Skeletal muscle satellite cell (primary cell): ENCODE measurements around the gene RAD54L.
"Not testable (repeated sequence)": the region's sequence is repeated elsewhere in the genome, so short reads cannot be mapped to it uniquely, and the experiment has no call there.

Experiments
- H3K27me3 ChIP-seq: 2 replicates; pipeline ENCODE4 v1.7.0; 2013; ENCODE audit warnings: low read length; ENCODE audit not compliant: control insufficient read depth, insufficient read depth
- H3K36me3 ChIP-seq: 2 replicates; pipeline ENCODE4 v1.7.0; 2013; ENCODE audit warnings: mild to moderate bottlenecking, control low read depth, low read length; ENCODE audit not compliant: insufficient read depth
- H3K4me1 ChIP-seq: 2 replicates; pipeline ENCODE4 v1.7.0; 2013; ENCODE audit warnings: low read length; ENCODE audit not compliant: control insufficient read depth, insufficient read depth
- H3K4me2 ChIP-seq: 2 replicates; pipeline ENCODE4 v1.7.0; 2013; ENCODE audit warnings: mild to moderate bottlenecking, low read length
- H3K4me3 ChIP-seq: 2 replicates; pipeline ENCODE4 v1.7.0; 2013; ENCODE audit warnings: low read length
- H3K9ac ChIP-seq: 2 replicates; pipeline ENCODE4 v1.7.0; 2013; ENCODE audit warnings: mild to moderate bottlenecking, low read depth, low read length, moderate library complexity
- H3K9me3 ChIP-seq: replicated peaks from 2 replicates; pipeline ENCODE4 v1.7.0; 2013; ENCODE audit warnings: mild to moderate bottlenecking, control low read depth, low read length

The RAD54L gene

DNA sequence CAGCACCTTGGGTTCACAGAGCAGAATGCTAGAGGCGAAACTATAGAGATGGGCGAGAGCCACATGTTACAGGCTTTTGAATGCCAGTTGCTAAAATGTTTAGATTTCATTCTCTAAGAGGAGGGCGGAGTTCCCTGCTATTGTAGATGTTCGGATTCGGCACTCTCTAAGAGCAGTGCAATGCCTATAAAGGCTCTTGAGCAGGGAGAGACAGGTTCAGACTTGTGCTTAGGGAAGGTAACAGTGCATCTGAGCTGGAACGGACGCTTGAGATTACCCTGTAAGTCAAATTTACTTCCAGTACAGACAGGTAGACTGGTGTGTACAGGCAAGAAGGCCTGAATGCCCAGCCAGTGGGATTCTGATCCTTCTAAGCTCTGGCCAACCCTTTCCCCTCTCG lies 29.1 kb upstream of the RAD54L start:
- no peak overlapping the region for H3K4me2 ChIP-seq
- no peaks in the 10 kb centered on the region for H3K9me3 ChIP-seq
- H3K4me3 ChIP-seq: no peak overlapping the region
- H3K36me3 ChIP-seq: peaks cover 6% of the 10 kb centered on the region
- no peak overlapping the region for H3K9ac ChIP-seq
- no peaks in the 10 kb centered on the region for H3K4me1 ChIP-seq
- no peaks in the 10 kb centered on the region for H3K27me3 ChIP-seq

DNA sequence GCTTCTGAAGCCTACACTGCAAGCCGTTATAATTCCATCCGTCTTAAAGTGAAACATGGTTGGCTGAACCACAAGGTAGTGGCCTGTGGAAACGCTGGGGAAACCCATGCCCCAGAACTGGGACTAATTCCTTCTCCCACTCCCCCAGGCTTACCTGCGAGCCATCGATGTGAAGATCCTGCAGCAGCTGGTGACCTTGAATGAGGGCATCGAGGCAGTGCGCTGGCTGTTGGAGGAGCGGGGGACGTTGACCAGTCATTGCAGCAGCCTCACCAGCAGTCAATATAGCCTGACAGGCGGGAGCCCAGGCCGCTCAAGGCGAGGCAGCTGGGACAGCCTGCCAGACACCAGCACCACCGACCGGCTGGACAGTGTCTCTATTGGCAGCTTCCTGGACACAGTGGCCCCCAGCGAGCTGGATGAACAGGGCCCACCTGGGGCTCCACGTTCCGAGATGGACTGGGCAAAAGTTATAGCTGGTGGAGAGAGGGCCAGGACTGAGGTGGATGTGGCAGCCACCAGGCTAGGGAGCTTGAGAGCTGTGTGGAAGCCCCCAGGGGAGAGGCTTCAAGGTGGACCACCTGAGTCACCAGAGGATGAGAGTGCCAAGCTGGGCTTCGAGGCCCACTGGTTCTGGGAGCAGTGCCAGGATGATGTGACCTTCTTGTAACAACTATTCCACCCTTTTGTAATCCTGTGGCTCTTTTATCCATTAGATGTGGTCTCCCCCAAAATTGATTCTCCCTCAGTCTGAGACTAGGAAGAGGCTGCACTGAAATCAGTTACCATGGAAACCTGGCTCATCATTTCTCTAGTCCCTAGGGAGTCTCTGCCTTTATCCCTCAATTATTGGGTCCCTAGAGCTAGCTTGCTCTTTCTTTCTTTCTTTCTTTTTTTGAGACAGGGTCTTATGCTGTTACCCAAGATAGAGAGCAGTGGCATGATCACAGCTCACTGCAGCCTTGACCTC lies 27.7 kb upstream of the RAD54L start:
- H3K36me3 ChIP-seq: peaks cover 6% of the 10 kb centered on the region
- peaks cover 3% of the 10 kb centered on the region for H3K4me1 ChIP-seq
- H3K9me3 ChIP-seq: no peaks in the 10 kb centered on the region
- H3K4me2 ChIP-seq: no peak overlapping the region
- no peak overlapping the region for H3K9ac ChIP-seq
- no peaks in the 10 kb centered on the region for H3K27me3 ChIP-seq
- no peak overlapping the region for H3K4me3 ChIP-seq

GRCh38 chr1:46220808-46221207 lies 26.8 kb upstream of the RAD54L start:
- Histone ChIP-seq H3K9ac (no peak overlapping the region), H3K27me3 (no peaks in the 10 kb centered on the region), H3K9me3 (no peaks in the 10 kb centered on the region), H3K36me3 (peaks cover 6% of the 10 kb centered on the region), H3K4me2 (no peak overlapping the region), H3K4me1 (peaks cover 3% of the 10 kb centered on the region), H3K4me3 (no peak overlapping the region)

DNA sequence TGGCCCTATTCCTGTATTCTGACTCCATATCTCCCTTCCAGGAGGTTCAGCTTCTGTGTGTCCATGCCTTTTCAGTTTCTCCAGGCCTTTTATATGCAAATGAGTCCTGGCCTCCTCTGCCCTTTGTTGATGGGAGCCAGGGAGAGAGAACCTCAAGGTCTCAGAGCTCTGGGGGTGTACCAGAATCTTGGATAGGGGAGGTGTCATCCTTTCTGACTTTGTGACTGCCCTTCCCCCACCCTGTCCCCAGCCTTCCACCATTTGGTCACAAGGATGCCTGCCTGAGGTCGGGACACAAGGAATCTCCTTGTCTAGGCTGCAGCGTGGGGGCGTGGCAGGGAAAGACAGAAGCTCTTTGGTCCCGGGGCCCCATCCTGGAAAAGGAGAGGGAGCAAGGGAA lies 25.8 kb upstream of the RAD54L start:
- Histone ChIP-seq H3K4me1 (peaks cover 3% of the 10 kb centered on the region), H3K36me3 (peaks cover 6% of the 10 kb centered on the region), H3K9ac (no peak overlapping the region), H3K4me3 (no peak overlapping the region), H3K9me3 (no peaks in the 10 kb centered on the region), H3K27me3 (no peaks in the 10 kb centered on the region), H3K4me2 (no peak overlapping the region)

GRCh38 chr1:46223055-46223454 lies 24.5 kb upstream of the RAD54L start:
- not testable (repeated sequence) for H3K4me1 ChIP-seq

DNA sequence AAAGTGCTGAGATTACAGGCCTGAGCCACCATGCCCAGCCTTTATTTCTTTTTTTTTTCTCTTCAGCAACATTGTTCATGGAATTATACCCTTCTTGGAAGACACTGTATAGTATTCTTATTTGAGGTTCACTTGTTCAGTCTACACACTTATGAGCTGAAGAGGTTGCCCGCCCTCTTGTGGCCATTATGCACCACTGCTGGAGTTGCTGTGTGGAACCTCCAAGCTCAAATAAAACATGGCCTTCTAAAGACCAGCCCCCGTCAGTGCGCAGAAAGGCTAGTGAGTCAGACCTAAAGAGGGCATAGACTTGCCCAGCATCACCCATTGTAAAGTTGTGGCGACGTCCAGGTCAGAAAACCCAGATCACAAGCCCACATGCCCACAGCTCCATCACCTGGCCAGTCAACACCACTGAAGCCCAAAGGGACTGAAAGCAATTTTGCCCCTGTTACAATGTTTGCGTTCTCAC lies 24.1 kb upstream of the RAD54L start:
- no peak overlapping the region for H3K4me2 ChIP-seq
- no peaks in the 10 kb centered on the region for H3K27me3 ChIP-seq
- H3K9me3 ChIP-seq: no peaks in the 10 kb centered on the region
- H3K4me1 ChIP-seq: peaks cover 3% of the 10 kb centered on the region
- H3K4me3 ChIP-seq: no peak overlapping the region
- H3K36me3 ChIP-seq: peaks cover 6% of the 10 kb centered on the region
- H3K9ac ChIP-seq: no peak overlapping the region

More at GRCh38 chr1:46223055-46223454, 24.5 kb upstream of the RAD54L start:
- not testable (repeated sequence) for H3K9me3 ChIP-seq, H3K4me2 ChIP-seq, H3K4me3 ChIP-seq, H3K36me3 ChIP-seq, H3K9ac ChIP-seq, H3K27me3 ChIP-seq

DNA sequence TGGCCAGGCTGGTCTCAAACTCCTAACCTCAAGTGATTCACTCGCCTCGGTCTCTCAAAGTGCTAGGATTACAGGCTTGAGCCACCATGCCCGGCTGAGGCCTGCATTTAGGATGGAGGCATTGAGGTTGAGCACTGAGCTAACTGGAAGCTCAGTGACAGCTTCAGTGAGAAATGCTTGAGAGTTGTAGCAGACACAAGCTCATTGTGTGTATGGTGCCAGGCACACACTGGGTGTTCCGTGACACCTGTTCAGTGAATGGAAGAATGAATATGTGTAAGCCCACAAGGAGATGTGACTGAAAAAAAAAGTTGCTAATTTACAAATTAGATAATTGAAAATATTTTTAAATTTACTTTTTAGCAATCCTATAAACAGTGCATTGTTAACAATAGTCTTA lies 22.6 kb upstream of the RAD54L start:
- H3K4me1 ChIP-seq: peaks cover 3% of the 10 kb centered on the region
- peaks cover 3% of the 10 kb centered on the region for H3K36me3 ChIP-seq
- no peak overlapping the region for H3K9ac ChIP-seq
- no peak overlapping the region for H3K4me3 ChIP-seq
- no peaks in the 10 kb centered on the region for H3K9me3 ChIP-seq
- H3K27me3 ChIP-seq: no peaks in the 10 kb centered on the region
- H3K4me2 ChIP-seq: no peak overlapping the region

DNA sequence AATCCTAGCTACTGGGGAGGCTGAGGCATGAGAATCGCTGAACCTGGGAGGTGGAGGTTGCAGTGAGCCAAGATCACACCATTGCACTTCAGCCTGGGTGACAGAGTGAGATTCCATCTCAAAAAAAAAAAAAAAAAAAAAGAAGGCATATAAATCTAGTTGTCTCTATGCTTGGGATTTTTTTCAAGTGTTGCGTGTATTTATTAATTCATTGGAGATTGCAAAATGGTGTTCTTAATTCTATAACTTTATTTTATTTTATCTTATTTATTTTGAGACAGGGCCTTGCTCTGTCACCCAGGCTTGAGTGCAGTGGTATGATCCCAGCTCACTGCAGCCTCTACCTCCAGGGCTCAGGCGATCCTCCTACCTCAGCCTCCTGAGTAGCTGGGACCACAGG lies 16.3 kb upstream of the RAD54L start:
- H3K4me2 ChIP-seq, H3K36me3 ChIP-seq, H3K27me3 ChIP-seq, H3K4me3 ChIP-seq, H3K9ac ChIP-seq, H3K9me3 ChIP-seq, H3K4me1 ChIP-seq: not testable (repeated sequence)

- no peaks in the 10 kb centered on the region for H3K4me1 ChIP-seq
- no peak overlapping the region for H3K9ac ChIP-seq
Observed at GRCh38 chr1:46236882-46237281, 10.7 kb upstream of the RAD54L start.

GRCh38 chr1:46238865-46239264 lies 8.7 kb upstream of the RAD54L start:
- H3K27me3 ChIP-seq, H3K9ac ChIP-seq, H3K4me3 ChIP-seq, H3K36me3 ChIP-seq, H3K9me3 ChIP-seq, H3K4me2 ChIP-seq, H3K4me1 ChIP-seq: not testable (repeated sequence)

More at GRCh38 chr1:46236882-46237281, 10.7 kb upstream of the RAD54L start:
- Histone ChIP-seq H3K4me3 (no peak overlapping the region), H3K27me3 (no peaks in the 10 kb centered on the region), H3K9me3 (no peaks in the 10 kb centered on the region), H3K4me2 (no peak overlapping the region), H3K36me3 (no peaks in the 10 kb centered on the region)

GRCh38 chr1:46241733-46242132 lies 5.8 kb upstream of the RAD54L start:
- H3K4me3 ChIP-seq, H3K4me1 ChIP-seq, H3K27me3 ChIP-seq, H3K36me3 ChIP-seq, H3K9me3 ChIP-seq, H3K4me2 ChIP-seq, H3K9ac ChIP-seq: not testable (repeated sequence)

- Histone ChIP-seq H3K27me3 (no peaks in the 10 kb centered on the region), H3K36me3 (no peaks in the 10 kb centered on the region), H3K9ac (no peak overlapping the region), H3K4me2 (no peak overlapping the region), H3K4me3 (no peak overlapping the region), H3K4me1 (no peaks in the 10 kb centered on the region), H3K9me3 (no peaks in the 10 kb centered on the region)
Observed at GRCh38 chr1:46242918-46243317, 4.6 kb upstream of the RAD54L start.
